Liver (tissue), 9 donors: ENCODE results near the gene KLF15. TPM values are rescaled to one million over a fixed set of nuclear protein-coding genes. Genes with fewer than 3 reads are reported as not detected.

Source experiments
- DNase-seq: peaks from one replicate; pipeline ENCODE4 v3.0.0-alpha.2; 2017; ENCODE audit warnings: low spot score
- H3K27ac ChIP-seq, 2 donors: one replicate each; pipeline ENCODE4 v1.7.0; 2013; ENCODE audit warnings: inconsistent platforms in 2 of 2, low read length in 2 of 2, control low read depth in 1 of 2, low read depth in 1 of 2, mild to moderate bottlenecking in 1 of 2
- H3K27me3 ChIP-seq, 4 donors: one replicate each; pipeline versions ENCODE4 v1.6.1 to v1.7.0; 2013; ENCODE audit warnings: low read length in 3 of 4, inconsistent platforms in 1 of 4, mild to moderate bottlenecking in 1 of 4, moderate library complexity in 1 of 4; ENCODE audit not compliant: control insufficient read depth in 4 of 4, insufficient read depth in 4 of 4
- H3K36me3 ChIP-seq, 4 donors: one replicate each; pipeline versions ENCODE4 v1.6.1 to v1.7.0; 2013; ENCODE audit warnings: low read length in 3 of 4, mild to moderate bottlenecking in 3 of 4, low read depth in 1 of 4, moderate library complexity in 1 of 4; ENCODE audit not compliant: control insufficient read depth in 4 of 4, insufficient read depth in 3 of 4
- H3K4me1 ChIP-seq, 4 donors: one replicate each; pipeline versions ENCODE4 v1.6.1 to v1.7.0; 2013; ENCODE audit warnings: low read length in 3 of 4, mild to moderate bottlenecking in 3 of 4, moderate library complexity in 1 of 4; ENCODE audit not compliant: control insufficient read depth in 4 of 4, insufficient read depth in 4 of 4
- H3K4me3 ChIP-seq, 3 donors: one replicate each; pipeline versions ENCODE4 v1.6.1 to v1.7.0; 2013; ENCODE audit warnings: low read length in 3 of 3, control low read depth in 1 of 3, low read depth in 1 of 3, mild to moderate bottlenecking in 1 of 3
- H3K9ac ChIP-seq, 2 donors: one replicate each; pipeline ENCODE4 v1.7.0; 2013; ENCODE audit warnings: low read length in 2 of 2, mild to moderate bottlenecking in 2 of 2, moderate library complexity in 2 of 2, control low read depth in 1 of 2, low read depth in 1 of 2
- H3K9me3 ChIP-seq, 4 donors: one replicate each; pipeline versions ENCODE4 v1.6.1 to v1.7.0; 2013; ENCODE audit warnings: low read length in 3 of 4; ENCODE audit not compliant: control insufficient read depth in 4 of 4
- EGR1 ChIP-seq, 2 donors: IDR thresholded peaks; 2 replicates each; pipeline ENCODE4 v1.6.1; 2016 to 2018; ENCODE audit warnings: antibody characterized with exemption in 2 of 2, low read depth in 2 of 2
- FOXA1 ChIP-seq: IDR thresholded peaks from 2 replicates; pipeline ENCODE4 v1.6.1; 2016; ENCODE audit warnings: antibody characterized with exemption
- FOXA2 ChIP-seq: IDR thresholded peaks from 2 replicates; pipeline ENCODE4 v1.6.1; 2016; ENCODE audit warnings: antibody characterized with exemption
- GABPA ChIP-seq, 2 donors: IDR thresholded peaks in 1 of 2; conservative IDR thresholded peaks in 1 of 2; 2 replicates each; pipeline ENCODE4 v1.6.1; 2016; ENCODE audit warnings: antibody characterized with exemption in 2 of 2, mild to moderate bottlenecking in 1 of 2, moderate library complexity in 1 of 2
- HNF4A ChIP-seq, 2 donors: conservative IDR thresholded peaks; 2 replicates each; pipeline ENCODE4 v1.6.1; 2016; ENCODE audit warnings: antibody characterized with exemption in 2 of 2, mild to moderate bottlenecking in 2 of 2
- JUND ChIP-seq, 2 donors: IDR thresholded peaks; 2 replicates each; pipeline ENCODE4 v1.6.1; 2016; ENCODE audit warnings: antibody characterized with exemption in 2 of 2
- RAD21 ChIP-seq, 2 donors: IDR thresholded peaks; 2 replicates each; pipeline ENCODE4 v1.6.1; 2016; ENCODE audit warnings: antibody characterized with exemption in 2 of 2, mild to moderate bottlenecking in 2 of 2
- RXRA ChIP-seq, 2 donors: IDR thresholded peaks; 2 replicates each; pipeline ENCODE4 v1.6.1; 2017 to 2018; ENCODE audit warnings: antibody characterized with exemption in 2 of 2, mild to moderate bottlenecking in 1 of 2
- SP1 ChIP-seq: IDR thresholded peaks from 2 replicates; pipeline ENCODE4 v1.6.1; 2018; ENCODE audit warnings: antibody characterized with exemption, mild to moderate bottlenecking
- TAF1 ChIP-seq: conservative IDR thresholded peaks from 2 replicates; pipeline ENCODE4 v1.6.1; 2016; ENCODE audit warnings: antibody characterized with exemption, mild to moderate bottlenecking
- YY1 ChIP-seq: IDR thresholded peaks from 2 replicates; pipeline ENCODE4 v1.6.1; 2016; ENCODE audit warnings: antibody characterized with exemption, mild to moderate bottlenecking
- WGBS: extraction: QIAGEN DNeasy Blood & Tissue Kit; methylation state at CpG from one replicate; pipeline ENCODE4 v1.1.7; 2013; 5-methylcytosine and 5-hydroxymethylcytosine counted together
- polyA plus RNA-seq, 2 donors: library from polyadenylated mRNA; stranded (reverse) in 1 of 2; unstranded in 1 of 2; fragments of 200-250 nt in 1 of 2; fragments of >200 nt in 1 of 2; fragmentation: Nextera tagmentation in 1 of 2; extraction: Ambion mirVana in 1 of 2; gene quantifications; one replicate each; pipeline versions ENCODE4 v1.2.1 to v1.2.3, GENCODE V29; 2013 to 2015
- total RNA-seq, 2 donors: library from RNA; depleted of rRNA; stranded (reverse); fragments of >200 nt; gene quantifications; one replicate each; pipeline ENCODE4 v1.2.3, GENCODE V29; 2014
- TF ChIP-seq, protein P1 (sequence below): IDR thresholded peaks from 2 replicates; pipeline ENCODE4 v1.6.1; 2016; ENCODE audit warnings: antibody characterized with exemption, mild to moderate bottlenecking
- TF ChIP-seq, protein P2 (sequence below): IDR thresholded peaks from 2 replicates; pipeline ENCODE4 v1.6.1; 2016; ENCODE audit warnings: antibody characterized with exemption
- TF ChIP-seq, protein P3 (sequence below): IDR thresholded peaks from 2 replicates; pipeline ENCODE4 v1.6.1; 2016; ENCODE audit warnings: antibody characterized with exemption
- TF ChIP-seq, protein P4 (sequence below): IDR thresholded peaks from 2 replicates; pipeline ENCODE4 v1.6.1; 2016; ENCODE audit warnings: antibody characterized with exemption
- donor health status: healthy.
- donor health status: healthy.
- donor health status: healthy.
- donor health status: healthy.
- donor health status: healthy.

Gene KLF15
- total RNA-seq (100 to 1,000 TPM in 1 of 2 donors, 10 to 100 TPM in 1; 21.4 to 103 TPM), polyA plus RNA-seq (10 to 100 TPM; 27.6 to 71.0 TPM)

GRCh38 chr3:126357295-126358037 lies at the start of gene KLF15:
TSS of gene KLF15 (minus strand) at chr3:126357408. CDS start at chr3:126352922, 4,486 bp downstream.
- H3K36me3 ChIP-seq, result no peaks in the 10 kb centered on the region
- peaks cover 10 to 44% (median 31%) of the 10 kb centered on the region in 4 donors for H3K4me1 ChIP-seq
- H3K27me3 ChIP-seq, result no peaks in the 10 kb centered on the region
- H3K4me3 ChIP-seq, result peak within 1 kb of the TSS; percentile 65 to 86 (median 68)
- TF ChIP-seq JUND (IDR thresholded peaks at IDR 0.05), result no peak
- TF ChIP-seq, protein P1, sequence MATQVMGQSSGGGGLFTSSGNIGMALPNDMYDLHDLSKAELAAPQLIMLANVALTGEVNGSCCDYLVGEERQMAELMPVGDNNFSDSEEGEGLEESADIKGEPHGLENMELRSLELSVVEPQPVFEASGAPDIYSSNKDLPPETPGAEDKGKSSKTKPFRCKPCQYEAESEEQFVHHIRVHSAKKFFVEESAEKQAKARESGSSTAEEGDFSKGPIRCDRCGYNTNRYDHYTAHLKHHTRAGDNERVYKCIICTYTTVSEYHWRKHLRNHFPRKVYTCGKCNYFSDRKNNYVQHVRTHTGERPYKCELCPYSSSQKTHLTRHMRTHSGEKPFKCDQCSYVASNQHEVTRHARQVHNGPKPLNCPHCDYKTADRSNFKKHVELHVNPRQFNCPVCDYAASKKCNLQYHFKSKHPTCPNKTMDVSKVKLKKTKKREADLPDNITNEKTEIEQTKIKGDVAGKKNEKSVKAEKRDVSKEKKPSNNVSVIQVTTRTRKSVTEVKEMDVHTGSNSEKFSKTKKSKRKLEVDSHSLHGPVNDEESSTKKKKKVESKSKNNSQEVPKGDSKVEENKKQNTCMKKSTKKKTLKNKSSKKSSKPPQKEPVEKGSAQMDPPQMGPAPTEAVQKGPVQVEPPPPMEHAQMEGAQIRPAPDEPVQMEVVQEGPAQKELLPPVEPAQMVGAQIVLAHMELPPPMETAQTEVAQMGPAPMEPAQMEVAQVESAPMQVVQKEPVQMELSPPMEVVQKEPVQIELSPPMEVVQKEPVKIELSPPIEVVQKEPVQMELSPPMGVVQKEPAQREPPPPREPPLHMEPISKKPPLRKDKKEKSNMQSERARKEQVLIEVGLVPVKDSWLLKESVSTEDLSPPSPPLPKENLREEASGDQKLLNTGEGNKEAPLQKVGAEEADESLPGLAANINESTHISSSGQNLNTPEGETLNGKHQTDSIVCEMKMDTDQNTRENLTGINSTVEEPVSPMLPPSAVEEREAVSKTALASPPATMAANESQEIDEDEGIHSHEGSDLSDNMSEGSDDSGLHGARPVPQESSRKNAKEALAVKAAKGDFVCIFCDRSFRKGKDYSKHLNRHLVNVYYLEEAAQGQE, result peak; percentile 5
- H3K9me3 ChIP-seq, result no peaks in the 10 kb centered on the region
- H3K27ac ChIP-seq, result peak within 1 kb of the TSS; percentile 88 to 99
- WGBS, result under 1% methylated on average over 86 of the region's 86 CpGs
- peak; percentile 87 for DNase-seq
- H3K9ac ChIP-seq, result peak within 1 kb of the TSS; percentile 73 to 79

DNA sequence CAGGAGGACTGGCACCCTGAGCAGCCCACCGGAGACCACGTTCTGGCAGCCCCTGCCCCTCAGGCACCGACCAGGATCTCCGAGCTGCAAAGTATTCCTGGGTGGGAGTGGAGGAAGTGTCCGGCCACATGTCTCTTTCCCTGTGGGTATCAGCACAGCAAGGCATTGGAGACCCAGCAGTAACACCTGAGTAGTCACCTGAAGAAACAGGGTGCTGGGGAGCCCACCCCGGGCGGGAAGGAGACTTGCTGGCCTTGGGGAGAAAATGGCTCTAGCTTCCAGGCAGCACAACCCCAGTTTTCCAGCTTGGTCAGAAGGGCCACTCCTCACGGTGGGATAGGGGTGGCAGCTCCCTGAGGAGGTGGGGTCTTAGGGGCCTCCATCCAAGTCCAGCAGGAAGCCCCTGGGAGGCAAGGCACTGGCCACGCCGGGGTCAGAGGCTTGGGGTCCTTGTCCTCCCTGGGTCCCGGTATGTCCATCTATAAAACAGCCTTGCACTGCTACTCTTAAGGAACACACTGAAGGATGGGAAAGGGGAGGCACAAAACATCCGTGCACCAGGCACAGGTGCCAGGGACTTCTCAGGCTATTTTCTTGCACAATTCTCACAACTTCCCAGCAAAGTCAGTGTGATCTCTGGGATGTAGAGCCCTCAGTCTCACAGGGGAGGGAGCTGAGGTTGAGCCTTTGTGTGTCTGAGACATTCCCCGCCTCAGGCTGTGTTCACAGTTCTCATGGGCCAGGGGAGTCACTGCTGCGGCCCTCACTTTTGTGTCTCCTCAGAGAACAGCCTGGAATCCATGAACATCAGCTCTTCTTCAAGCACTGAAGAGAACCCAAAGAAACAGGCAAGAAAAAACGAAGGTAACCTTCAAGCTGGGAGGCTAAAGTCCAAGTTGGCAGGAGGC lies 49.4 kb upstream of the KLF15 start:
- DNase-seq, result peak; percentile 23
- TF ChIP-seq, protein P2, sequence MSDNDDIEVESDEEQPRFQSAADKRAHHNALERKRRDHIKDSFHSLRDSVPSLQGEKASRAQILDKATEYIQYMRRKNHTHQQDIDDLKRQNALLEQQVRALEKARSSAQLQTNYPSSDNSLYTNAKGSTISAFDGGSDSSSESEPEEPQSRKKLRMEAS, result no peak
- TF ChIP-seq RXRA (IDR thresholded peaks at IDR 0.05), result no peak
- no peak for TF ChIP-seq GABPA (IDR thresholded peaks at IDR 0.05 in 1 of 2, conservative IDR thresholded peaks at IDR 0.05 in 1 of 2)
- no peak for TF ChIP-seq YY1
- no peak for TF ChIP-seq JUND (IDR thresholded peaks at IDR 0.05)
- no peak for TF ChIP-seq RAD21 (IDR thresholded peaks at IDR 0.05)
- no peak for TF ChIP-seq SP1
- no peak for TF ChIP-seq HNF4A (conservative IDR thresholded peaks at IDR 0.05)
- TF ChIP-seq, protein P1, result no peak
- TF ChIP-seq FOXA2, result no peak
- TF ChIP-seq, protein P3, sequence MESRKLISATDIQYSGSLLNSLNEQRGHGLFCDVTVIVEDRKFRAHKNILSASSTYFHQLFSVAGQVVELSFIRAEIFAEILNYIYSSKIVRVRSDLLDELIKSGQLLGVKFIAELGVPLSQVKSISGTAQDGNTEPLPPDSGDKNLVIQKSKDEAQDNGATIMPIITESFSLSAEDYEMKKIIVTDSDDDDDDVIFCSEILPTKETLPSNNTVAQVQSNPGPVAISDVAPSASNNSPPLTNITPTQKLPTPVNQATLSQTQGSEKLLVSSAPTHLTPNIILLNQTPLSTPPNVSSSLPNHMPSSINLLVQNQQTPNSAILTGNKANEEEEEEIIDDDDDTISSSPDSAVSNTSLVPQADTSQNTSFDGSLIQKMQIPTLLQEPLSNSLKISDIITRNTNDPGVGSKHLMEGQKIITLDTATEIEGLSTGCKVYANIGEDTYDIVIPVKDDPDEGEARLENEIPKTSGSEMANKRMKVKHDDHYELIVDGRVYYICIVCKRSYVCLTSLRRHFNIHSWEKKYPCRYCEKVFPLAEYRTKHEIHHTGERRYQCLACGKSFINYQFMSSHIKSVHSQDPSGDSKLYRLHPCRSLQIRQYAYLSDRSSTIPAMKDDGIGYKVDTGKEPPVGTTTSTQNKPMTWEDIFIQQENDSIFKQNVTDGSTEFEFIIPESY, result no peak
- TF ChIP-seq, protein P4, sequence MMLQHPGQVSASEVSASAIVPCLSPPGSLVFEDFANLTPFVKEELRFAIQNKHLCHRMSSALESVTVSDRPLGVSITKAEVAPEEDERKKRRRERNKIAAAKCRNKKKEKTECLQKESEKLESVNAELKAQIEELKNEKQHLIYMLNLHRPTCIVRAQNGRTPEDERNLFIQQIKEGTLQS, result no peak
- TF ChIP-seq EGR1 (IDR thresholded peaks at IDR 0.05; ENCODE audit: low read depth in 2 of 2), result no peak
- TF ChIP-seq FOXA1, result no peak
- TF ChIP-seq TAF1, result no peak
- no peak overlapping the region for H3K4me3 ChIP-seq
- H3K36me3 ChIP-seq, result no peaks in the 10 kb centered on the region
- WGBS, result 88% methylated on average over 15 of the region's 15 CpGs
- no peaks in the 10 kb centered on the region for H3K9me3 ChIP-seq
- no peak overlapping the region for H3K27ac ChIP-seq
- no peaks in the 10 kb centered on the region for H3K4me1 ChIP-seq
- H3K27me3 ChIP-seq, result no peaks in the 10 kb centered on the region
- no peak overlapping the region for H3K9ac ChIP-seq
